T-helper 17 cell (primary cell): ENCODE measurements around the gene ETV3L. TPM values are rescaled to one million over a fixed set of nuclear protein-coding genes. Genes with fewer than 3 reads are reported as not detected.

ENCODE experiments used
- ATAC-seq: fragments of 150-1000 bp; cut with Tn5 transposase; 2 replicates; pipeline ENCODE4 v1.10.0; 2021; ENCODE audit warnings: mild to moderate bottlenecking, moderate library complexity
- DNase-seq, 3 donors: peaks; one replicate each; pipeline versions ENCODE4 v3.0.0 to v3.0.0-alpha.2; 2020 to 2021
- H3K9me3 ChIP-seq: one replicate; pipeline ENCODE4 v1.7.0; 2013; ENCODE audit warnings: low read length, mild to moderate bottlenecking; ENCODE audit not compliant: control insufficient read depth, poor library complexity, severe bottlenecking
- H3K27ac Mint-ChIP-seq: one replicate; pipeline ENCODE4 v1.8.0; 2022; ENCODE audit warnings: mild to moderate bottlenecking, moderate library complexity, mixed read lengths
- H3K27me3 Mint-ChIP-seq: one replicate; pipeline ENCODE4 v1.8.0; 2022; ENCODE audit warnings: mixed read lengths
- H3K36me3 Mint-ChIP-seq: one replicate; pipeline ENCODE4 v1.8.0; 2022; ENCODE audit warnings: low read depth, mixed read lengths
- H3K4me1 Mint-ChIP-seq: one replicate; pipeline ENCODE4 v1.8.0; 2022; ENCODE audit warnings: mild to moderate bottlenecking, mixed read lengths
- H3K4me3 Mint-ChIP-seq: one replicate; pipeline ENCODE4 v1.8.0; 2022; ENCODE audit warnings: mild to moderate bottlenecking, moderate library complexity, mixed read lengths
- total RNA-seq, 4 donors: library from RNA in 2 of 4; stranded (reverse) in 2 of 4; gene quantifications; one replicate each; pipeline ENCODE4 v1.2.3 and lab custom pipeline; 2022 to 2026

The ETV3L gene
- total RNA-seq, 2 donors from 2014 or later, result 0.15 TPM; not detected in 1

DNA sequence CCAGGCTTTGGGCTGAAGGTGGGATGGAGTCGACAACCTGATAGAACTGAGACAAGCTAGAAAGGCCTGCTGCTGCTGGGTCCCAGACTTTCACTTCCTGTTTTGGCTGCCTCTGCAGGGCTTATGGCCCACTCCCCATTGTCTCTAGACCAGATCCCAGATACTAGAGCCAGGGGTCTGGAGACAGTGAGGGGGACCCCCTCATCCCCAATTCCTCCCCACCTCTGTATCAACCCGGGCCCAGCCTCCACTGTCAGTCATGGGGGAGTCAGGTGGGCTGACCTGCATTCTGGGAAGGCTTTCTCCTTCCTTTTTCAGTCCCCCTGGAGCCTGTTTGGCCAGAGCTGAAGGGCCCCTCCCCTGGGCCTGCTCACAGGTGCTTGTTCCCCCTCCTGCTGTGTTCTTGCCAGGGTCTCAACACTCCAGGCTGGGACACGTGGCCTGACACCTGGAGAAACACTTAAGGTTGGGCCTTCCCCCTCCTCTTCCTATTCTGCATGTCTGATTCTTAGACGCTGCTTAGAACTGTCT, 18.0 kb upstream of the ETV3L start:
- no peak for ATAC-seq
- Mint-ChIP-seq H3K4me1 (peaks cover 20% of the 10 kb centered on the region), H3K27me3 (peaks cover 5% of the 10 kb centered on the region), H3K36me3 (no peaks in the 10 kb centered on the region), H3K4me3 (no peak overlapping the region), H3K27ac (no peak overlapping the region)
- no peak for DNase-seq
- no peaks in the 10 kb centered on the region for H3K9me3 ChIP-seq

DNA sequence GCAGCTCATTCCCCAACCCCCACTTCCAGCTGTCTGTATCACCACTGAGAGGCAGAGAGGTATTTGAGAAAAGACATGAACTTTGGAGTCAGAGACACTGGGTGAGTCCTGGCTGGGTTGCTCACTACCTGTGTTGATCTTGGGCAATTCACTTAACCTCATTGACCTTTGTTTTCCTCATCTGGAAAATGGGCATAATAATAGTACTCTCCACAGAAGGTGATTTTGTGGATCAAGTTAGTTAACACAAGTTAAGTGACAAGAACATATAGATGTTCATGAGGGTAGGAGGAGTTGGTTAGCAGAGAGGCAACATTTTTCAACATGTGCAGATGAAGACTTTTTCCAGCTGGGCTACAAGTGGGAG, 17.1 kb upstream of the ETV3L start:
- DNase-seq (no peak), ATAC-seq (no peak)
- Mint-ChIP-seq H3K27me3 (peaks cover 12% of the 10 kb centered on the region), H3K36me3 (peaks cover under 1% of the 10 kb centered on the region), H3K4me3 (no peak overlapping the region), H3K4me1 (peaks cover 22% of the 10 kb centered on the region), H3K27ac (no peak overlapping the region)
- no peaks in the 10 kb centered on the region for H3K9me3 ChIP-seq

DNA sequence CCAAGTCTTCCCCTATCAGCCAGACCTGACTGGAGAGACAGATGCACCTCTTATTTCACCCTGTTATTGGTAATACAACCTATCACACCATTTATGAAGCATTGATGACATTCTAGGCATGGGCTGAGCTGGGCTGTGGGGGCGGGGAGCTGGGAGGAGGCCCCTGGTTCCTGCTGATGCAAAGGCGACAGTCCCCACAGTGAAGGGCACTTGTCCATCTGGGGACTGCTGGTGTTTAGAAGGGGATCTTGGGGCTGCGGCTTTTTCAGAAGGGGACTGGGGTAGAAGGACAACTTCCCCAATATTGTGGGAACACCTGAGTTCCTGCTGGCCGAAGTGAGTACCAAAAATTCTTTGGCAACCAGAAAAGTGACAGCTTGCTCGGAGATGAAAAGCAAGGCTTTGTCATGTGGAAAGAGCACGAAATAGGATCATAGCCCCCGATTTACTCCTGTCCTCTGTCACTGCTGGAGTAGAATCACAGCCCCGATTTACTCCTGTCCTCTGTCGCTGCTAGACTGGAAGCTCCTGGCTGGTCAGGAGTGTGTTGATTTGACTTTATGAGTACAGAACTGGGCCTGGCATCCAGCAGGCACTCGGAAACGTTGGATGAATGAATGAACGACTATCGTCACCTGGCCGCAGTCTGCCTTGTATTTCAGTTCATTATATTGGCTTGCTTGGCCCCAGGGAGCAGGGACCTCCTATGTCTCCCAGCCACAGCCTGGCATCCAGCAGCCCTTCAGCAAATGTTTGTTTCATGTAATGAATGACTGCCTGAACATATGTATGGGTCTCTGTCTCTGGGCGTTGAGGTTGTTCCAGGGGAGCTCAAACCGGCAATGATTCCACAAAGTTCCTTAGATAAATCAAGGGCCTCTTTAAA, 16.5 kb upstream of the ETV3L start:
- Mint-ChIP-seq H3K4me3 (no peak overlapping the region), H3K4me1 (peaks cover 24% of the 10 kb centered on the region), H3K36me3 (peaks cover 3% of the 10 kb centered on the region), H3K27me3 (peaks cover 15% of the 10 kb centered on the region), H3K27ac (no peak overlapping the region)
- DNase-seq (no peak), ATAC-seq (no peak)
- no peaks in the 10 kb centered on the region for H3K9me3 ChIP-seq

DNA sequence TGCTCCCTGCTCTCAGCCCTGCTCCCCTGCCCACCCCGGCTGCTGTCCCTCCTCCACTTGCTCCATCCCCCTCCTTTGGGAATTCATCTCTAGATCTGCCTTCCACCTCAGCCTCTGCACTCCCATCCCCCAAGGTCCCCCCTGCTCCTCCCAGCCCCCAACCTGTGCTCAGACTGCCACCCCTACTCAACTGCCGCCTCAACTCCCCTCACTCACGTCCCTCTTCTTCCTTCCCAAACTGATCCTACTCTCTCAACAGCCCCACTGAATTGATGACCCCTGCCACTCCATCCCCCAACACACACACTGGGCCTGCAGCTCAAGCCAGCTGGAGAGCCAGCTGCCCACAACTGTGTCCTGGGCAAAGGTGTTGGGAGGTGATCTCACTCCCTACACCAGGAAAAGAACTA, 15.8 kb upstream of the ETV3L start:
- Mint-ChIP-seq H3K27ac (no peak overlapping the region), H3K36me3 (peaks cover 3% of the 10 kb centered on the region), H3K27me3 (peaks cover 18% of the 10 kb centered on the region), H3K4me1 (peaks cover 23% of the 10 kb centered on the region), H3K4me3 (no peak overlapping the region)
- DNase-seq, result no peak
- ATAC-seq, result no peak
- H3K9me3 ChIP-seq, result no peaks in the 10 kb centered on the region

DNA sequence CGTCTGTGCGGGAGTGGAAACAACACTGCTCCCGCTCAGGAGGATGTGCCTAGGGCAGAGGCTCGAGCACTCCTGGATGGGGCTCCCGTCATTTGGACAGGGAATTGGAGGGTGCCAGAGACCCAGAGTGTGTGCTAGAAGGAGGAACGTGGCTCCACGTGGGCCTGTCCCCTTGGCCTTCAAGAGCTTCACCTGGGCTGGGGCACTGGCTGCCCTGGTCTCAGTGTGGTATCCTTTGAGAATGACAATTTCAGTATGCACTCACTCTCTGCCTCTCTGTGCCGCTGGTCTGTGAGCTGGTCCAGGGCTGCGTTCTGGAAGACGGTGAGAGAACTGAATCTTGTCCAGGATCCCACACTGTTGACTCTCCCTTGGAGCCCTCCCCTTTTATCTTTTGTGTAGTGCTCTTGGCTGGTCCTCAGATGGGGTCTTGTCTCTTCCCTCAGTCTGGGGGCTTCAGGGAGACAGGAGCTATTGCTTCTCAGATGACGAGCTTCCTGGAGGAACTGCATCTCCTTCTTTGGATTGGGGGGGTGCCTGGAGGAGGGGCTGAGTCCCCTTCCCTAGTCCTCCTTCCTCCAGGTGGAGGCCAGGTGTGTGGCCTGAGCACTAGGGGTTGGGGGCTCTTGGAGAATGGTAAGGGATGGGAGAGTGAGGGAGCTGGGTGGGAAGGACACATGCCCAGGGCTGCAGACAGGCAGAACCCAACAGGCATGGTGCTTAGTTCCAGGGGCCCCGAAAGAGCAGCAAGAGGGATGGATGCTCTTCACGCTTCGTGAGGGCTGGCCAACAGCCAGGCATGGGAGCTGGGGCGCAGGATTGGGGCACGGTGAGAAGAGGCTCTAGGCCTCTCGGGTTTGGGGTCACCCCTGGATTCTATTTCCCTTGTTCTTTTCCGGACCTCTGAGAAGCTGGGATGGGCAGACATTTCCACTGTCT, 14.8 kb upstream of the ETV3L start:
- ATAC-seq, result no peak
- H3K4me1 Mint-ChIP-seq, result peaks cover 18% of the 10 kb centered on the region
- no peak for DNase-seq
- peaks cover 22% of the 10 kb centered on the region for H3K27me3 Mint-ChIP-seq
- no peak overlapping the region for H3K4me3 Mint-ChIP-seq
- no peak overlapping the region for H3K27ac Mint-ChIP-seq
- no peaks in the 10 kb centered on the region for H3K9me3 ChIP-seq
- H3K36me3 Mint-ChIP-seq, result peaks cover 3% of the 10 kb centered on the region

DNA sequence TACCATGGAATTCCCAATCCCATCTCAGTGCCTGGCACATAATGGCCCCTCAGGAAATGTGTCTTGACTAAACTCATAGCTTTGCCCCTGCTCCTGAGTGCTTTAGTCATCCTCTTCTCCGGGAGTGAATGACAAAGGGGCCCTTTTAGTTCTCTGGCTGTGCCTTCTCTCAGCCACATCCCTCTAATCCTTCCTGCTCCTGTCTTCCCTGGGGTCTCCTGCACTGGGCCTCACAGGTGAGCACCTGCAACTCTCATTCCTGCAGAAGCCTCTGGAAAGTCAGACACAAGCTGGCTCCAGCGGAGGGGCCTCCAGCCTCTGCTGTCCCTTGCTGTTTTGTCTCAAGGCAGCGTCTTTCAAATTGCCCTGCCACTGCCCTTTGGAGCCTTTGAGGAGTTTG, 14.0 kb upstream of the ETV3L start:
- peaks cover 14% of the 10 kb centered on the region for H3K4me1 Mint-ChIP-seq
- no peaks in the 10 kb centered on the region for H3K9me3 ChIP-seq
- peaks cover 30% of the 10 kb centered on the region for H3K27me3 Mint-ChIP-seq
- no peak overlapping the region for H3K4me3 Mint-ChIP-seq
- ATAC-seq (no peak), DNase-seq (no peak)
- H3K36me3 Mint-ChIP-seq, result peaks cover 3% of the 10 kb centered on the region
- no peak overlapping the region for H3K27ac Mint-ChIP-seq

DNA sequence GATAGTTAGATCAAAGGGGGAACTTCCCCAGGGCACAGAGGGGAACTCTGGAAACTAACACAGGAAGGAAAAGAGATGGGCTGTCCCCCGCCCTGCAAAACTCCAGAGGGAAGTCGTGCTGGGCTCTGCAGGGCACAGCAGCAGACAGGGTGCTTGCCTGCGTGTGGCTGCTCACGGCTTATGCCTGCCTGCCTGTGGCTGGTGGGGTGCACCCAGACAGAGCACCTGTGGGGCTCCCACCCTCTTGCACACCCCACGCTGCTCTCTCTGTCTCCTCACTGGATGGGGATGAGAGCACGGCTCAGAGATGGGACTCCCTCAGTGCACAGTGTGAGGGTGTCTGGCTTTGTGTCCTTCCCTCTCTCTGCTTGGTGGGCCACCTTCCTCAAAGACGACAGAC, 13.5 kb upstream of the ETV3L start:
- peaks cover 3% of the 10 kb centered on the region for H3K36me3 Mint-ChIP-seq
- H3K27ac Mint-ChIP-seq, result peak overlapping the region; percentile 77
- H3K9me3 ChIP-seq, result no peaks in the 10 kb centered on the region
- ATAC-seq, result no peak
- no peak overlapping the region for H3K4me3 Mint-ChIP-seq
- H3K4me1 Mint-ChIP-seq, result peaks cover 14% of the 10 kb centered on the region
- no peak for DNase-seq
- peaks cover 35% of the 10 kb centered on the region for H3K27me3 Mint-ChIP-seq

DNA sequence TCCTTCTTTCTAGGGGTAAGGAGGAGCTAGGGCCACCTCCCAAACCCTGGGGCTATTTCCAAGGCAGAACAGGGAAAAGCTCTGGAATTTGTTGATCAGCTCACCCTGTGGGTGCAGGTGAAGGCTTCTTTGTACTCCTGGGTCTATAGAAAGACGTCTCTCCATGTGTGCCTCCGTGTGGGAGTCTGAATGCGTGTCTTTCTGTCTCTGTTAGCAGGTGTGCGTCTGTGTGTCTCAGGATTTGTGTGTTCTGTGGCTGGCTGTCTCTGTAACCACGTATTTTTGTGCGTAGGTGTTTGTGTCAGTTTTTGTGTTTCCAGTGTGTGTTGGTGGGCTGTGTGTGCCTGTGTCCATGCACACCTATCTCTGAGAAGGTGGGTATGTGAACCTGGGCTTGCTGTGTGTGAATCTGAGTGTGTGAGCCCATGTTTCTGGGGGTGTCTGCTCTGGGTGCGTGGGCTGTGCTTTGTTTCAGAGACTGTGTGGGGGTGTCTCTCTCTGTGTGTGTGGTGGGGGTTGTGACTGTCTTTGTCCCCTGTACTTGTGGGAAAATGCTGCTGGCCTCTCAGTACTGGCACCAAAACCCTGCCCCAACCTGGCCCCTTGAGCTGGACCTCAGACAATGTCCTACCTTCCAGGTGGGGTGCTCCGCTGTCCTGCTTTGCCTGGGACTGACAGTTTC, 12.7 kb upstream of the ETV3L start:
- DNase-seq (no peak), ATAC-seq (no peak)
- Mint-ChIP-seq H3K27ac (peak overlapping the region; percentile 77), H3K4me3 (no peak overlapping the region), H3K27me3 (peaks cover 43% of the 10 kb centered on the region), H3K4me1 (peaks cover 11% of the 10 kb centered on the region), H3K36me3 (peaks cover 3% of the 10 kb centered on the region)
- H3K9me3 ChIP-seq, result no peaks in the 10 kb centered on the region

DNA sequence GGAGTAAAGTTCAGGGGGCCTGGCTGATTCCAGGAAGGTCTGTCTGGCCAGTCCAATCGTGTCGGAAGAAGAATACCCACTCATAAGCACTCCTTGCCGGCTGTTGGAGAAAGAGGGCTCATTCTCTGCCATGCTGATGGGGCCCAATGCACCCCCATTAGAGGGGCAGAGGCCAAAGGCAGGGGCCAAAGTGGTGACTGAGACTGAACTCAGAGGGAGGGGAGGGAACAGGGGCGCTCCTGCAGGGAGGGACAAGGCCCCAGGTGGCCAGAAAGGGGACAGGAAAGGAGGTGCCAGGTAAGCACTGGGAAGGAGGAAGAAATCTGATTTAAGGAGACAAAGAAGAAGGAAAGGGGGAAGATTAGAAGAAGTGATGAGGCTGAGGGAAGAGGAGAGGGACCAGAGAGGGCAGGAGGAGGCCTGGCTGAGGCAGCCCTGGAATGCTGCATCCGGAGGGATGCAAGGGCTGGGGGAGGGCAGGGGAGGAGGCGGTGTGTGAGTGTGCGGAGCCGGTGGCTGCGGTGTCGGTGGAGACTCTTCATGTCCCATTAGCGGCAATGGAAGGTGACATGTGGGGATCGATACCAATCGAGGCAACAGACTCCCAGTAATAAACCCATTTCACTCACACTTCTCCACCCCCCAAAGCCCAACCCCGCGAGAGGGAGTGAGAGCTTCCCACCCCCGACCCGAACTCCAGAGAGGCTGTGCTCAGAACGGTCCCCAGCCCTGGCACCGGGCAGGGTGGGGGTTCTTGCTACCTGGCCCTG, 12.0 kb upstream of the ETV3L start:
- peaks cover 3% of the 10 kb centered on the region for H3K36me3 Mint-ChIP-seq
- H3K4me3 Mint-ChIP-seq, result no peak overlapping the region
- peaks cover 50% of the 10 kb centered on the region for H3K27me3 Mint-ChIP-seq
- ATAC-seq, result no peak
- no peak for DNase-seq
- peak overlapping the region; percentile 77 for H3K27ac Mint-ChIP-seq
- no peaks in the 10 kb centered on the region for H3K9me3 ChIP-seq
- peaks cover 13% of the 10 kb centered on the region for H3K4me1 Mint-ChIP-seq

DNA sequence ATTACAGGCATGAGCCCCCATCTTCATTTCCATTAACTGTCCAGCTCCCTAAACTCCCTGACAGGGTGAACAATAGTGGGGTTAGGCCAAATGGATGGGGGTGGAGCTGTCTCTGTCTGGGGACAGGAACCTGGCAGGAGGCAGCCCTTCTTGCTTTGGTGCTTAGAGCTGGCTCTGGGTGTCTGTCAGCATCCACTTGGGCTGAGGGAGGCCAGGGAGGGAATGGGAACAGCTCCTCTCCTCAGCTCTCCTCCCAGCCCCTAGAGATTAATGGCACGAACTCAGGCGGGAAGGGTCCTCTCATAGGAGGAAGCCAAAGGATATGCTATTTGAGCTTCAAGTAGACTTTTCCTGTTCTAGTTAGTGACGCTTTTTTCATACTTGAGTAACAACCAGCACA, 11.1 kb upstream of the ETV3L start:
- peaks cover 21% of the 10 kb centered on the region for H3K4me1 Mint-ChIP-seq
- DNase-seq (no peak), ATAC-seq (no peak)
- peaks cover 8% of the 10 kb centered on the region for H3K36me3 Mint-ChIP-seq
- H3K4me3 Mint-ChIP-seq, result no peak overlapping the region
- H3K27me3 Mint-ChIP-seq, result peaks cover 59% of the 10 kb centered on the region
- no peaks in the 10 kb centered on the region for H3K9me3 ChIP-seq
- H3K27ac Mint-ChIP-seq, result no peak overlapping the region

DNA sequence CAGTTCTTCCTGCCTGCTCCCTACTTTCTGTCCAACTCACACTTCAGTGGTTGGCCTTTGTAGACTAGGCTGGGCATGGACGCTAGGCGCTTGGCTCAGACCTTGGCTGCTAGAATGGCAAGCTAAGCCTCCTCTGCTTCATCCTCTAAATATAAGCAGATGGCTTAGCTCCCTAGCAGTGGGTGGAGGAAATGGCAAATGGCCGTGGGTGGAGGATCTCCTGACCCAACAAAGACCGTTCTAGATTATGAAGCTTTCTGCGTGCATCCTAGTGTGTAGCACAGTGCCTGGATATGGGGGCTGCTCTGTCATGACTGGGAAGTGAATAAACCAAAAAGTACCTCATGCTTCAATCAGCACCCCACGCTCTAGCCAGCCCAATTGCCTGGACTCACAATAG, 10.4 kb upstream of the ETV3L start:
- H3K36me3 Mint-ChIP-seq, result peaks cover 8% of the 10 kb centered on the region
- H3K4me3 Mint-ChIP-seq, result no peak overlapping the region
- peaks cover 23% of the 10 kb centered on the region for H3K4me1 Mint-ChIP-seq
- peaks cover 66% of the 10 kb centered on the region for H3K27me3 Mint-ChIP-seq
- ATAC-seq (no peak), DNase-seq (no peak)
- no peak overlapping the region for H3K27ac Mint-ChIP-seq
- H3K9me3 ChIP-seq, result no peaks in the 10 kb centered on the region

DNA sequence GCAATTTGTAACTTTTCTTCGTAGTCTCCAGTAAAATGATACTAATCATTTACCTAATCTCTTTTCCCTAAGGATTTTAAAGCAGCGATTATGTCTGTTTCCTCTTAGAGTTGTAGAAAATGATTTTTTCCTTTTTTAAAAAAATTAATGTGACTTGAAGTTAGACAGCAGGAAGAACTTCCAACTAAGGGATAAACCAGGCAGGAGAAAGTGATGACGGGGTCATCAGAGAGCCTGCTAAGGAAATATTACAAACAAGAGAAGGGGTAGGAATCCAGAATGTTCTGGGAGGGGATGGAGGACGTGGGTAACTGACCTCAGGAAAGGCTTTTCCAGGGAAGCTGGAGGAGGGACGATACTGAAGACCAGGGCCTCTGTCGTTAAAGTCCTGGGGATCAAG, 8.8 kb upstream of the ETV3L start:
- no peaks in the 10 kb centered on the region for H3K9me3 ChIP-seq
- Mint-ChIP-seq H3K27ac (no peak overlapping the region), H3K4me3 (no peak overlapping the region), H3K4me1 (peaks cover 27% of the 10 kb centered on the region), H3K27me3 (peaks cover 80% of the 10 kb centered on the region), H3K36me3 (peaks cover 8% of the 10 kb centered on the region)
- no peak for ATAC-seq
- no peak for DNase-seq
